ENCODE measurements around the gene PRKCSH.
"Not testable (repeated sequence)": the region's sequence is repeated elsewhere in the genome, so short reads cannot be mapped to it uniquely, and the experiment has no call there.

Gene PRKCSH

GRCh38 chr19:11435057-11435832, at the start of gene PRKCSH, which contains the start of gene ODAD3:
Gene PRKCSH, plus strand, starts transcription at chr19:11435635. Its CDS starts 483 bp downstream, at chr19:11436118.
Gene ODAD3, minus strand, starts transcription at chr19:11435121. Its CDS starts 105 bp downstream, at chr19:11435016.
- peak; percentile 99 to 100 for DNase-seq

- DNase-seq = no peak
Measured at GRCh38 chr19:11387162-11388034, 48.0 kb upstream of the PRKCSH start.

- DNase-seq = no peak
Measured at GRCh38 chr19:11390359-11390758, 45.1 kb upstream of the PRKCSH start.

GRCh38 chr19:11390933-11391680, 44.3 kb upstream of the PRKCSH start:
- no peak for DNase-seq

GRCh38 chr19:11397089-11397610, 38.3 kb upstream of the PRKCSH start:
- DNase-seq = no peak

GRCh38 chr19:11399667-11400066, 35.8 kb upstream of the PRKCSH start:
- DNase-seq = no peak

GRCh38 chr19:11400798-11401197, 34.6 kb upstream of the PRKCSH start:
- DNase-seq = no peak

GRCh38 chr19:11401808-11402543, 33.5 kb upstream of the PRKCSH start:
- DNase-seq = no peak

GRCh38 chr19:11404588-11405222, 30.7 kb upstream of the PRKCSH start:
- no peak for DNase-seq

GRCh38 chr19:11405846-11406643, 29.4 kb upstream of the PRKCSH start:
- no peak for DNase-seq

- not testable (repeated sequence) for DNase-seq
Measured at GRCh38 chr19:11406703-11407236, 28.7 kb upstream of the PRKCSH start.

GRCh38 chr19:11408591-11408990, 26.8 kb upstream of the PRKCSH start:
- DNase-seq = no peak

GRCh38 chr19:11410682-11411081, 24.8 kb upstream of the PRKCSH start:
- no peak for DNase-seq

- no peak for DNase-seq
Measured at GRCh38 chr19:11414544-11414943, 20.9 kb upstream of the PRKCSH start.

- no peak for DNase-seq
Measured at GRCh38 chr19:11416346-11417052, 18.9 kb upstream of the PRKCSH start.

GRCh38 chr19:11418094-11418548, 17.3 kb upstream of the PRKCSH start:
- DNase-seq = no peak

- no peak for DNase-seq
Measured at GRCh38 chr19:11418549-11419506, 16.6 kb upstream of the PRKCSH start, which contains the start of gene RGL3. Gene RGL3, minus strand, starts transcription at chr19:11419314. Its CDS starts 36 bp downstream, at chr19:11419278.

All from NCI-H446 (cell line).